Measurements from ENCODE around the gene RNF8.
"Not testable (repeated sequence)": the region's sequence is repeated elsewhere in the genome, so short reads cannot be mapped to it uniquely, and the experiment has no call there.

Gene RNF8

DNA sequence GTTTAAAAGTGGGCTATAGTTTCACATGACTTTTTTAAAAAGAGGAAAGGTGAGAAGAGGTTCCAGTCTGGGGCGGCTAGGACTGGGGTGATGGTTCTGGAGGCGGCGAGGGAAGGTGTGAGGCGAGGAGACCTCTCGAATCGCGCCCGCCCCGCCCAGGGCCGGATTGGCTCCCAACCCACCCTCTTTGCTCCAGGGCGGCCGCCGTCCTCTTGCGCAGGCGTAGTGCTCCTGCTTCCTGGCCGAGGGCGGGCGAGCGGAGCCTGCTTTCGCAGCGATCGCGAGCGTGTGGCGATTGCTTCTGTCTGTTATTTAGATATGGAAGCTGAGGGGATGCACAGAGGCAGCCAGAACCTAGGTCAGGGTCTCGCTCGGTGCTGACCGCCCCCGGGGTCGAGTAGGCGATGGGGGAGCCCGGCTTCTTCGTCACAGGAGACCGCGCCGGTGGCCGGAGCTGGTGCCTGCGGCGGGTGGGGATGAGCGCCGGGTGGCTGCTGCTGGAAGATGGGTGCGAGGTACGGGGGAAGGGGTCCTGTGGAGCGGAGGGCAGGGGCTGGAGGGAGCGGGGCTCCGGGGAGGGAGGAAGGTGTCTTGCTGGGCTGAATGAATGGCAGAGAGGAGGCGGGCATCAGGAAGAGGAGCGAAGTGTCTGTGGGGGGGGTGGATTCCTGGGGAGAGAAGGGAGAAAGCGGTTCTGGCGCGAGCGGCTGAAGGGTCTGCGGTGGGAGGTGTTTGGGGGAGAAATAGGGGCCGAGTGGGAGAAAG, at the start of gene RNF8:
RNF8 (plus strand) TSS at position 223 of the 765 bp plus-strand sequence; CDS start at position 405, 182 bp downstream.
- peak; percentile 94 for DNase-seq

DNA sequence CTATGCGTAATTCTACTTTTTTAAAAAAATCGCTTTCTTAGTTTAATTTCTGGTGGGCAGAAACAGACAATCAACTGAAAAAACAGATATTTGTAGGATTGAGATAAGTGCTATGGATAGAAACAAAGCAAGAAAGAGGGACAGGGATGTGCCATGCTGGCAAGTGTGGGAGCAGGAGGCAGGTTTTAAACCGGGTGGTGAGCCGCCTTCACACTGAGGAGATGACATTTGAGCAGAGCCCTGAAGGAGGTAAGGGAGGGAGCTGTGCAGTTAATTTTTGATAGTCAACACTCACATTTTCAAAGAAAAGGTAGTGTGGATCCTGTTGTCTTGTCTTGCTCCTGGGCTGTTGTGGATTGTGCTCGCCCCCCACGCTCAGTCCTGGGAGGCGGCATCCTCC, 49.0 kb upstream of the RNF8 start:
- DNase-seq = no peak

DNA sequence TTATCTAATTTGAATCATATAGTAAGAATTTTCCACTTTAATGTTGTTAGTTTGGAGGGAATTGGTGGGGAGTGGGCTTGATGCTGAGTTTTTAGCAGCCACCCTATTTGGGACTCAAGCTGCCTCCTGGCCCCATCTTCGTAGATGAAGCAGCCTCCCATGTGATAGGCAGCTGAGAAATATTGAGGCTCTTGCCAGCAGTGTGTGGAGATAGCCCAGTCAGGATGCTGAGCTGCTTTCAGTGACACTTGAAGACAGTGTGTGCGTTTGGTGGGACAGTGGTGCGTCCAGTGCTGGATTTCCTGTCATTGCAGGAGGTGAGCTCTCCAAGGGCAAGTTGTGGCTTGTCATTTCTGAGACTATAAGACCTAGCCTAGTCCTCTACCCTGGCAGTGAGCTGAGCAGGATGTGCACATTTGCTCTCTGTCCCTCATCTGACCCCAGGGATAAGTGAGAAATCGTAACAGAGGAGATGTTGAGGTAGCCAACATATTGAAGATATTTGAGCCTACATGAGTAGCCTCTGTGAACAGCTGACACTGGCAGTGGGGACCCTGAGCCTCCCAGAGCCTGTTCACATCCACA, 47.9 kb upstream of the RNF8 start:
- no peak for DNase-seq

- peak; percentile 24 for DNase-seq
Observed at GRCh38 chr6:37306624-37307222, 47.1 kb upstream of the RNF8 start.

GRCh38 chr6:37307484-37307883, 46.3 kb upstream of the RNF8 start:
- not testable (repeated sequence) for DNase-seq

- peak; percentile 94 for DNase-seq
Observed at GRCh38 chr6:37308069-37308815, 45.5 kb upstream of the RNF8 start.

- no peak for DNase-seq
Observed at GRCh38 chr6:37309046-37309445, 44.7 kb upstream of the RNF8 start.

DNA sequence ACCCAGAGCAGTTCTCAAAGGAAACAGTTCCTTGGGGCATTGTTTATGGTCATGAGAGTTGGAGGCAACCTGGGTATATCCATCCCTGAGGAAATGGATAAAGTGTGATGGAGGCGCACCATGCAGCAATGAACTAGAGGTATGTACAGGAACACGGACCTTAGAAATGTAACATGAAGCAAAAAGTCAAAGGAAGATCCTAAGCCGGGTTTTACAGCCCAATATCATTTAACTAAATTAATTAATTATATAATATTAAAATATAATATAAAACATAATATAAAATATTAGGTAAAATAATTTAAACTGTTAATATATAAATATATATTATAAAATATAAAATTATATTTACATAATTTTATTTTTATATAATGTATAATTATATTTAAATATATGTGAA, 44.1 kb upstream of the RNF8 start:
- DNase-seq = no peak

- DNase-seq = no peak
Observed at GRCh38 chr6:37310966-37311365, 42.8 kb upstream of the RNF8 start.

DNA sequence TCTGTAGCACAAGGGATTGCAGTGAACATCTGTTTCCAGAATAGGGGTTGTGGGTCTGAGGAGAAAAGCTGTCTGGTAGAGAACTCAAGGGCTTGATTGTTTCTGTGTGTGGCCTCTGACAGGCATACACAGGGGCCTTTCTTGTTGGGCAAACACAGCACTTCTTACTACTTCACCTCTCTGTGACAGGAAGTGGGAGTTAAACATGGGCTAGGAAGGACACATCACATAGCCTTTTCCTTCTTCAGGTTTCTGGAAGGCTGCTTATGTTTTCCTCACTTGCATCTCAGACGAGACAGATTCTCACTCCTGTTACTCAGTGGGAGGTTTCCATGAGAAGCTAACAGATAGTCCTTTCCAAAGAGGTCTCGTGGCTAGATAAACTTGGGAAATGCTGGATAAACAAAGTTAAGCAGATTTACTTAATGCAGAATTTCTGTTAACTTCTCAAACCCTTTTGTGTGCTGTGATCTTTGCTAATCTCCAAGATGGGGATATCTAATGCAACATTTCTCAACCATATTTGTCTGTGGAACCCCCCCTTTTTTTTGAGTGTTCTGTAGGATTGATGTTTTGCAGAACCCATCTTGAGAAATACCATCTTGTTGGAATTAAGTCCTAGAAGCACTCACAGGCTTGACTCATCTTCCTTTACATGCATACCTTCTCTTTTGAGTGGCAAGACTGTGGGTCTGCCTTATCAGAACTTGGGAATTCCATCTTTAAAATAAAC, 41.9 kb upstream of the RNF8 start:
- DNase-seq = no peak

DNA sequence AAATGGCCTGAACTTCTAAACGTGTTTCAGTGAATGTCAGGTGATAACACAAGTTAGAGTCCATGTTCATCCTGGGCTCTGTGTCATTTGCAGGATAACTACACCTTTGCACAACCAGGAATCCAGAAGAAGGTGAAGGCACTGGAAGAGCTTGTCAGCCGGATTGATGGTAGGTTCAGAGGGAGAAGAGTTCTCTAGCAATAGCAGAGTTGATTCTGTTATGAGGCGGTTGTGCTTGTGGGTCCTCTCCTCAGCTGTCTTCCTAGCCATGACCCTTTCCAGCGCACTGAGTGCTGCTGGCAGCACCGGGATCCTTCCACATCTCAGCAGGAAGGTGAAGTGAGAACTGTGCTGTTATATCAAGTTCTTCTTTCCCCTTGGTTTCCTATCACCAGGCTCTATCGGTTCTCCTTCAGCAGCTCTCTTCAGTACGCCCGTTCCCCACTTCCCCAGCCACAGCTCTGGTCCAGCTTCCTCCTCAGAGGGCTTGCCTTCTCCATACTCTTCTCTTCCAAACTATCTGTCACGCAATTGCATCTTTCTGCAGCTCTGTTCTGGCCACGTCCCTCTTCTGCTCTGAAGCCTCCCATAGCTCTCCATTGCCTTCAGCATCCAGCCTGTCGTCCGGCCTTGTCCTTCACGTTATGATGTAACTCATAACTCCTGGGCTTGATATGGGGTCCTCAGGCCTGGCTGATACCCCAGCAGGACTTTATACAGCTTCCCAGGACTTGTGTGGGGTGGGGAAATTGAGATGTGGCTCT, 39.9 kb upstream of the RNF8 start:
- DNase-seq = no peak

DNA sequence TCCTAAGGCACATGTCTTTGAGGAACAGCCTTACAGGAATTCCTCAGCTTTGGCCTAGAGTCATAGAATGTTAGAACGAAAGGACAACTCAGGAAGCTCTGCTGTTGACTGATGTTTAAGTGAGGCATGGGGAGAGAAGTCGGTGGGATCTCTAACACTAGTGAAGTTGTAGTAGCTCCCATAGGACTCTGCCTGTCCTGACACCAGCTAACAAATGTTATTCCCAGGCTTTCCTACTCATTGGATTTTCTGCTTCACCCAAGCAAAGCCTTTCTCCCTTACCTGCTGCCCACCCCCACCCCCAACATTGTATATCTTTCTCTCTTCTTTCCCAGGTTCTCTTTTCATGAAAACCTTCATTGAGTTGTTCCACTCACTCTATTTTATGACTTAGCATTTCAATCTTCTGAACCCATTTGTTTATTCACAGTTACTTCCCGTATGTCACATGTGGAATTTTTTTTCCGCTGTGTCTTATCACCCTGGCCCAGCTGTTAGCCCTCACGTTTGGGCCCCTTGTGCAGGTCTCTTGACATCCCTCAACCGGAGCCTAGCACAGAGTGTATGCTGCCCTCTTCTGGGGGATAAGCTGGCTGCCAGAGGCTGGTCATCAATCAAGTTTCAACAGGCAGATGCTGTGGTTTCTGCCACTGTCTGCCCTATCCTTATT, 39.2 kb upstream of the RNF8 start:
- DNase-seq = peak; percentile 8

DNA sequence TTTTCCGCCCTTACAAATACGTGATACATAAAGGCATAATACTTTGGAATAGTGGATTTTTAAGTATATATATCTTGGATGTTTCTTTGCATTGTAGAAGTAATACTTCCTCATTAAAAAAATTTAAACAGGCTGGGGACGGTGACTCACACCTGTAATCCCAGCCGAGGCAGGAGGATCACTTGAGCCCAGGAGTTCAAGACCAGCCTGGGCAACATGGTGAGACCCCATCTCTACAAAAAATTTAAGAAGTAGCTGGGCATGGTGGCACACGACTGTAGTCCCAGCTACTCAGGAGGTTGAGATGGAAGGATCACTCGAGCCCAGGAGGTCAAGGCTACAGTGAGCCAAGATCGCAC, 38.6 kb upstream of the RNF8 start:
- no peak for DNase-seq

GRCh38 chr6:37316071-37316470, 37.7 kb upstream of the RNF8 start:
- DNase-seq = no peak

- DNase-seq = no peak
Observed at GRCh38 chr6:37317312-37318038, 36.3 kb upstream of the RNF8 start.

DNA sequence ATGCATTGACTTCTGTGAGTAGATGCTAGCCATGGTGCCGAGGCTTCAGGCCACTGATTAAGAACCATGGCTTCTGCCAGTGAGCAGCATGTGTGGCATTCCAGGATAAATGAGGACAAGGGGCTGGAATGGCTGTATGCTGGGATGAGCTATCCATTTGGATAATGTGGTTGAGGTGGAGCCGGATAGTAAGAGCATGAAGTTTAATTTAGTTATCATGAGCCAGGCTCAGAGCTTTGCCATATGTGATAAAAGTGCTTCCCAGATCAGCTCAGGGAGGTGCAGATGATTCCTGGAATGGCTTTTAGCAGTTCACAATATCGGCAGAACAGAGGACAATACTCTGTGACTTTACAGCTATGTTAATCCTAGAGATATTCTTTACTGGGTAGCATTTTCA, 34.6 kb upstream of the RNF8 start:
- DNase-seq = no peak

DNA sequence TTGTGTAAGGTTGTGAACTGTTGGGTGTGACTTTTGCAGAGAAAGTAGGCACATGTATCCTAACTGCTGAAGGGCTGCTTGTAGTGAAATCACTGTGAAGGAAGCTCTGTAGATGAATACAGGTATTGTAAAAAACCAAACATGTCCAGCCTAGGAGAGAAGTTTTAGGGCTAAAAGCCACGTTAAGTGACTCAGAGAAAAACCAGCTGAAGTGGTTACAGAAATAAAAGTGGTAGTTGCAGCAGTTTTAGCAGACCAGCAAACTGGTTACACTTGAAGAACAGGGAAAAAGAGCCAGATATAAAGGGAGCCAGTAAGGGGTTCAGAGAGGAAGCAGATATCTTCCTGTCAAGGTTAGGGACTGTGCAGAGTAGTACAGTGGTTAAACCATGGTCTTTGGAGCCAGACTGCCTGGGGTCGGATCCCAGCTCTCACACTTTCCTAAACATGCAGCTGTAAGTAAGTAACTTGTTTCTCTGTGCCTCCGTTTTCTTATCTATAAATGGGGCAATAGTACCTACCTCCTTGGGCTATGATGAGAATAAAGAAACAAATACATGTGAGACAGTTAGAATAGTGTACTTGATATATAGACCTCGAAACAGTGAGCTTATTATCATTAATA, 33.8 kb upstream of the RNF8 start:
- DNase-seq = no peak

DNA sequence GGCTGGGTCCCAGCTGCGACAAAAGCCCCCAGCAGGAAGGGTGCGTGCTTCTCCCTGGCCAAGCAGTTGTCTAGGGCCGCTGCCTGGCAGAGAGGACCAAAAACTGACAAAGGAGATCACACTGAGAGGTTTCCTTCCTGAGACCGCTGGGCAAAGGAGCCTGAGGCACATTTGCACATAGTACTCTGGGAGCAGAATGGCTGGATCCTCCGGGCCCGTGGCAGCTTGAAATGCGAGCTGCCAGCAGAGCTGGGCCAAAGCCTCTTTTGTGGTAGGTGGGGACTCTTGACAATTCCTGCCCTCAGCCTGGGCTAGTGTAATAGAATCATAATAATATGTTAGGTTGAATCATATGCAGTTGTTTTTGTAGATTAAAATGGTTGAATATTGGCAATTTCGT, 33.1 kb upstream of the RNF8 start:
- no peak for DNase-seq

DNA sequence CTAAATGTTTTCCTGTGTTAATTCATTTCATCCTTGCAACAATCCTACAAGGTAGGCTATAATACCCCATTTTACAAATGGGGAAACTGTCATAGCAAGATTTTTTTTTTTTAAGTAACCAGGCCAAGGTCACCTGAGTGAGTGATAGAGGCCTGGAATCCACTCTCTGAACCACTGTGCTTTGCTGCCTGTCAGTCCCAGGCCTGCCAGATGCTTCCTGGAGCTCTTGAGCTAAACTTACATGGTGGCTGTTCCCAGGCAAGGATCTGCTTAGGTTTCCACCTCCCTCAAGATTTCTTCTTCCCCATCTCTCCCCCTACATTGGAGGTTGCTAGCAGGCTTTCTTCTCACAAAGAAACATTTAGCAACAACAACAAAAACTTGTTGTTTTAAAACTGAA, 32.7 kb upstream of the RNF8 start:
- no peak for DNase-seq
